ENCODE results near the gene TYMP. TPM values are rescaled to one million over a fixed set of nuclear protein-coding genes. Genes with fewer than 3 reads are reported as not detected.

Gene TYMP
- polyA plus RNA-seq, 2 of the 4 experiments (the other 2 are of a cell fraction) = 5.9 to 9.0 TPM

DNA sequence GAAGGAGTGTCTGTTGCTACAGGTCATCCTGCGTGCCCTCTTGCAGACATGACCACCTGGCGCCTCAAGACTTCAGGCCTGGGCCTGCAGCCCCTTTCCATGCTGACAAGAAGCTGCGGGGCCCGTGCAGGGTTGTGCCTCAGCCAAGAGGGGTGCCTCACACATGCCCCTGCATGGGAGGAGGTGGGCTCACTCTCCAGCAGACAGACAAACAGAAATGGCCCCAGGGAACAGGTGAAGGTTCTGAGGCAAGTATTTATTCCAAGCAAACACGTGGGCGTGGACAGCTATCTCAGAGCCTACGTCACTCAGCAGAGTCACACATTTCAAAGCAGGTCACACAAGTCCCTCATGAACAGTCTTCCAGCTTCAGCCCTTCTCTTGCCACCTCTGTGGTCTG, 38.8 kb upstream of the TYMP start:
- H3K4me2 ChIP-seq = no peak overlapping the region
- DNase-seq (ENCODE audit: low read depth in 1 of 2, low spot score in 1 of 2) (no peak), ATAC-seq (no peak), FAIRE-seq (no peak)
- H3K4me3 ChIP-seq = no peak overlapping the region
- H3K9me3 ChIP-seq = no peaks in the 10 kb centered on the region
- TF ChIP-seq MAZ (IDR thresholded peaks at IDR 0.05; ENCODE audit: borderline replicate concordance, low read depth, low read length) (no peak), SMC3 (IDR thresholded peaks at IDR 0.05) (no peak), NFE2L2 (conservative IDR thresholded peaks at IDR 0.05; ENCODE audit: low read length) (no peak), FOSB (CRISPR knock-in tag; IDR thresholded peaks at IDR 0.05) (no peak), SREBF2 (IDR thresholded peaks at IDR 0.05) (no peak), RARB (CRISPR knock-in tag; IDR thresholded peaks at IDR 0.05) (no peak), KDM5A (IDR thresholded peaks at IDR 0.05) (no peak), CHD2 (IDR thresholded peaks at IDR 0.05; ENCODE audit: low read length, partially characterized antibody) (no peak), ZC3H11A (IDR thresholded peaks at IDR 0.05) (no peak), ELK1 (IDR thresholded peaks at IDR 0.05; ENCODE audit: low read depth, low read length) (no peak), KDM1A (IDR thresholded peaks at IDR 0.05; ENCODE audit: low read depth) (no peak), GATA3 (IDR thresholded peaks at IDR 0.05; ENCODE audit: borderline replicate concordance) (no peak), CEBPB (IDR thresholded peaks at IDR 0.05) (no peak), CBX2 (IDR thresholded peaks at IDR 0.05; ENCODE audit: borderline replicate concordance, low read depth) (no peak)
- TF ChIP-seq, protein P1, sequence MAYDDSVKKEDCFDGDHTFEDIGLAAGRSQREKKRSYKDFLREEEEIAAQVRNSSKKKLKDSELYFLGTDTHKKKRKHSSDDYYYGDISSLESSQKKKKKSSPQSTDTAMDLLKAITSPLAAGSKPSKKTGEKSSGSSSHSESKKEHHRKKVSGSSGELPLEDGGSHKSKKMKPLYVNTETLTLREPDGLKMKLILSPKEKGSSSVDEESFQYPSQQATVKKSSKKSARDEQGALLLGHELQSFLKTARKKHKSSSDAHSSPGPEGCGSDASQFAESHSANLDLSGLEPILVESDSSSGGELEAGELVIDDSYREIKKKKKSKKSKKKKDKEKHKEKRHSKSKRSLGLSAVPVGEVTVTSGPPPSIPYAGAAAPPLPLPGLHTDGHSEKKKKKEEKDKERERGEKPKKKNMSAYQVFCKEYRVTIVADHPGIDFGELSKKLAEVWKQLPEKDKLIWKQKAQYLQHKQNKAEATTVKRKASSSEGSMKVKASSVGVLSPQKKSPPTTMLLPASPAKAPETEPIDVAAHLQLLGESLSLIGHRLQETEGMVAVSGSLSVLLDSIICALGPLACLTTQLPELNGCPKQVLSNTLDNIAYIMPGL (CRISPR knock-in tag; IDR thresholded peaks at IDR 0.05; ENCODE audit: borderline replicate concordance) = no peak
- TF ChIP-seq, protein P2, sequence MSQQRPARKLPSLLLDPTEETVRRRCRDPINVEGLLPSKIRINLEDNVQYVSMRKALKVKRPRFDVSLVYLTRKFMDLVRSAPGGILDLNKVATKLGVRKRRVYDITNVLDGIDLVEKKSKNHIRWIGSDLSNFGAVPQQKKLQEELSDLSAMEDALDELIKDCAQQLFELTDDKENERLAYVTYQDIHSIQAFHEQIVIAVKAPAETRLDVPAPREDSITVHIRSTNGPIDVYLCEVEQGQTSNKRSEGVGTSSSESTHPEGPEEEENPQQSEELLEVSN (IDR thresholded peaks at IDR 0.05; ENCODE audit: borderline replicate concordance, low read depth) = no peak
- TF ChIP-seq, protein P3, sequence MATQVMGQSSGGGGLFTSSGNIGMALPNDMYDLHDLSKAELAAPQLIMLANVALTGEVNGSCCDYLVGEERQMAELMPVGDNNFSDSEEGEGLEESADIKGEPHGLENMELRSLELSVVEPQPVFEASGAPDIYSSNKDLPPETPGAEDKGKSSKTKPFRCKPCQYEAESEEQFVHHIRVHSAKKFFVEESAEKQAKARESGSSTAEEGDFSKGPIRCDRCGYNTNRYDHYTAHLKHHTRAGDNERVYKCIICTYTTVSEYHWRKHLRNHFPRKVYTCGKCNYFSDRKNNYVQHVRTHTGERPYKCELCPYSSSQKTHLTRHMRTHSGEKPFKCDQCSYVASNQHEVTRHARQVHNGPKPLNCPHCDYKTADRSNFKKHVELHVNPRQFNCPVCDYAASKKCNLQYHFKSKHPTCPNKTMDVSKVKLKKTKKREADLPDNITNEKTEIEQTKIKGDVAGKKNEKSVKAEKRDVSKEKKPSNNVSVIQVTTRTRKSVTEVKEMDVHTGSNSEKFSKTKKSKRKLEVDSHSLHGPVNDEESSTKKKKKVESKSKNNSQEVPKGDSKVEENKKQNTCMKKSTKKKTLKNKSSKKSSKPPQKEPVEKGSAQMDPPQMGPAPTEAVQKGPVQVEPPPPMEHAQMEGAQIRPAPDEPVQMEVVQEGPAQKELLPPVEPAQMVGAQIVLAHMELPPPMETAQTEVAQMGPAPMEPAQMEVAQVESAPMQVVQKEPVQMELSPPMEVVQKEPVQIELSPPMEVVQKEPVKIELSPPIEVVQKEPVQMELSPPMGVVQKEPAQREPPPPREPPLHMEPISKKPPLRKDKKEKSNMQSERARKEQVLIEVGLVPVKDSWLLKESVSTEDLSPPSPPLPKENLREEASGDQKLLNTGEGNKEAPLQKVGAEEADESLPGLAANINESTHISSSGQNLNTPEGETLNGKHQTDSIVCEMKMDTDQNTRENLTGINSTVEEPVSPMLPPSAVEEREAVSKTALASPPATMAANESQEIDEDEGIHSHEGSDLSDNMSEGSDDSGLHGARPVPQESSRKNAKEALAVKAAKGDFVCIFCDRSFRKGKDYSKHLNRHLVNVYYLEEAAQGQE (IDR thresholded peaks at IDR 0.05) = no peak
- TF ChIP-seq, protein P4, sequence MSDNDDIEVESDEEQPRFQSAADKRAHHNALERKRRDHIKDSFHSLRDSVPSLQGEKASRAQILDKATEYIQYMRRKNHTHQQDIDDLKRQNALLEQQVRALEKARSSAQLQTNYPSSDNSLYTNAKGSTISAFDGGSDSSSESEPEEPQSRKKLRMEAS (IDR thresholded peaks at IDR 0.05) = no peak
- WGBS (ENCODE audit: missing lambda C conversion rate) = 94% methylated on average over 7 of the region's 7 CpGs
- ChIA-PET POLR2A (no interaction called here), CTCF (interaction anchor here (3.0 kb wide), 1 partner anchor 52 kb away, joined by 10 read pairs; no protein-coding TSS in a partner anchor)
- H3K4me1 ChIP-seq = no peaks in the 10 kb centered on the region
- no peak overlapping the region for H3K27ac ChIP-seq

DNA sequence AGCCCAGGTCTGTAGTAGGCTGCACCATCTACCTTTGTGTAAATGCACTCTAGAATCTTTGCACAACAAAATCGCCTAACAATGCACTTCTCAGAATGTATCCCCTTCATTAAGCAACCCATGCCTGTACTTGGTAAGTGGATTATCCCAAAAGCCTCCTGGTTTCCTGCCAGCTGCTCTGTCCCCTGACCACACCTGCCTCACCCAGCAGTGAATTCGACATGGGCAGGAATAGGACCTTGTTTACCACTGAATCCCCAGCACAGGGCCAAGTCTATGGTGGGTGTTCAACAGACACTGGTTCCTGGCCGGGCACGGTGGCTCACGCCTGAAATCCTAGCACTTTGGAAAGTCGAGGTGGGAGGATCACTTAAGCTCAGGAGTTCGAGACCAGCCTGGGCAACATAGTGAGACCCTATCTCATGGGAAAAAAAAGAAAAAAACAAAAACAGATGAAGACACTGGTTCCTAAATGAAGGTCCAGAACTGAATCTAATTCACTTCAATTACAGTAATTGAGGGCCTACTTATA, 38.0 kb upstream of the TYMP start:
- 80% methylated on average over 7 of the region's 7 CpGs for WGBS (ENCODE audit: missing lambda C conversion rate)
- DNase-seq (ENCODE audit: low read depth in 1 of 2, low spot score in 1 of 2) (no peak), FAIRE-seq (no peak), ATAC-seq (no peak)
- ChIA-PET CTCF (interaction anchor here (3.0 kb wide), 1 partner anchor 53 kb away, joined by 10 read pairs; no protein-coding TSS in a partner anchor), POLR2A (no interaction called here)
- H3K9me3 ChIP-seq = no peaks in the 10 kb centered on the region
- no peak overlapping the region for H3K4me3 ChIP-seq
- H3K27ac ChIP-seq = no peak overlapping the region
- H3K4me1 ChIP-seq = no peaks in the 10 kb centered on the region
- H3K4me2 ChIP-seq = no peak overlapping the region
- TF ChIP-seq, protein P5, sequence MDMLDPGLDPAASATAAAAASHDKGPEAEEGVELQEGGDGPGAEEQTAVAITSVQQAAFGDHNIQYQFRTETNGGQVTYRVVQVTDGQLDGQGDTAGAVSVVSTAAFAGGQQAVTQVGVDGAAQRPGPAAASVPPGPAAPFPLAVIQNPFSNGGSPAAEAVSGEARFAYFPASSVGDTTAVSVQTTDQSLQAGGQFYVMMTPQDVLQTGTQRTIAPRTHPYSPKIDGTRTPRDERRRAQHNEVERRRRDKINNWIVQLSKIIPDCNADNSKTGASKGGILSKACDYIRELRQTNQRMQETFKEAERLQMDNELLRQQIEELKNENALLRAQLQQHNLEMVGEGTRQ (IDR thresholded peaks at IDR 0.05) = no peak
- no peak for TF ChIP-seq JUNB (IDR thresholded peaks at IDR 0.05)
- no peak for TF ChIP-seq PHF8 (IDR thresholded peaks at IDR 0.05; ENCODE audit: borderline replicate concordance, low read depth)
- no peak for TF ChIP-seq FOXS1 (CRISPR knock-in tag; IDR thresholded peaks at IDR 0.05)
- TF ChIP-seq HOXB5 (CRISPR knock-in tag; IDR thresholded peaks at IDR 0.05) = no peak
- TF ChIP-seq RARB (CRISPR knock-in tag; IDR thresholded peaks at IDR 0.05) = no peak
- no peak for TF ChIP-seq HDAC2 (IDR thresholded peaks at IDR 0.05)
- TF ChIP-seq CEBPB (IDR thresholded peaks at IDR 0.05) = no peak
- TF ChIP-seq, protein P3 (IDR thresholded peaks at IDR 0.05) = no peak

Data from A549 (cell line).